ENCODE results near the gene THRA. TPM values are rescaled to one million over a fixed set of nuclear protein-coding genes. Genes with fewer than 3 reads are reported as not detected.

The THRA gene
- total and polyA plus RNA-seq, 2 of the 8 experiments (the other 6 are each of a cell fraction or from before 2014, with no cell fraction given): 6.4 to 10.2 TPM

DNA sequence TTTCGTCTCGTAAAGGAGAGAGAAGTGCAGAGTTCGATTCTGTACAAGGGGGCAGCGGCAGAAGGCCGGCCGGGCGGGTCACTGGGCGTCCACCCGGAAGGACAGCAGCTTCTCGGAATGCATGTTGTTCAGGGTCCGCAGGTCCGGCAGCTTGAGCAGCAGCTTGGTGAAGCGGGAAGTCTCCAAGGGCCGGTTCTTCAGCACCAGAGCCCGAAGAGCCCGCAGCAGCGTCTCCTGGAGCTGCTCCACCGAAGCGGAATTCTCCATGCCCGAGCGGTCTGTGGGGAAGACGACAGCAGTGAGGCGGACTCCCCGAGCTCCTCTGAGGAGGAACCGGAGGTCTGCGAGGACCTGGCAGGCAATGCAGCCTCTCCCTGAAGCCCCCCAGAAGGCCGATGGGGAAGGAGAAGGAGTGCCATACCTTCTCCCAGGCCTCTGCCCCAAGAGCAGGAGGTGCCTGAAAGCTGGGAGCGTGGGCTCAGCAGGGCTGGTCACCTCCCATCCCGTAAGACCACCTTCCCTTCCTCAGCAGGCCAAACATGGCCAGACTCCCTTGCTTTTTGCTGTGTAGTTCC is 30.3 kb downstream of the THRA start (continued):
- TF ChIP-seq, protein P1, sequence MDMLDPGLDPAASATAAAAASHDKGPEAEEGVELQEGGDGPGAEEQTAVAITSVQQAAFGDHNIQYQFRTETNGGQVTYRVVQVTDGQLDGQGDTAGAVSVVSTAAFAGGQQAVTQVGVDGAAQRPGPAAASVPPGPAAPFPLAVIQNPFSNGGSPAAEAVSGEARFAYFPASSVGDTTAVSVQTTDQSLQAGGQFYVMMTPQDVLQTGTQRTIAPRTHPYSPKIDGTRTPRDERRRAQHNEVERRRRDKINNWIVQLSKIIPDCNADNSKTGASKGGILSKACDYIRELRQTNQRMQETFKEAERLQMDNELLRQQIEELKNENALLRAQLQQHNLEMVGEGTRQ (IDR thresholded peaks at IDR 0.05; ENCODE audit: low read length): no peak
- TF ChIP-seq HDAC2 (IDR thresholded peaks at IDR 0.05; ENCODE audit: borderline replicate concordance in 1 of 2, low read depth in 2 of 2, low read length in 2 of 2) (no peak), EGR1 (IDR thresholded peaks at IDR 0.05; ENCODE audit: borderline replicate concordance, low read depth, low read length) (no peak), SP4 (IDR thresholded peaks at IDR 0.05; ENCODE audit: low read length) (no peak)

All from H1 (cell line).